Effector CD8-positive, alpha-beta T cell (primary cell): ENCODE data around the gene SENP3.

ENCODE experiments used
- DNase-seq: peaks from one replicate; lab custom pipeline; 2025; lab: John Stamatoyannopoulos, UW

SENP3 gene

DNA sequence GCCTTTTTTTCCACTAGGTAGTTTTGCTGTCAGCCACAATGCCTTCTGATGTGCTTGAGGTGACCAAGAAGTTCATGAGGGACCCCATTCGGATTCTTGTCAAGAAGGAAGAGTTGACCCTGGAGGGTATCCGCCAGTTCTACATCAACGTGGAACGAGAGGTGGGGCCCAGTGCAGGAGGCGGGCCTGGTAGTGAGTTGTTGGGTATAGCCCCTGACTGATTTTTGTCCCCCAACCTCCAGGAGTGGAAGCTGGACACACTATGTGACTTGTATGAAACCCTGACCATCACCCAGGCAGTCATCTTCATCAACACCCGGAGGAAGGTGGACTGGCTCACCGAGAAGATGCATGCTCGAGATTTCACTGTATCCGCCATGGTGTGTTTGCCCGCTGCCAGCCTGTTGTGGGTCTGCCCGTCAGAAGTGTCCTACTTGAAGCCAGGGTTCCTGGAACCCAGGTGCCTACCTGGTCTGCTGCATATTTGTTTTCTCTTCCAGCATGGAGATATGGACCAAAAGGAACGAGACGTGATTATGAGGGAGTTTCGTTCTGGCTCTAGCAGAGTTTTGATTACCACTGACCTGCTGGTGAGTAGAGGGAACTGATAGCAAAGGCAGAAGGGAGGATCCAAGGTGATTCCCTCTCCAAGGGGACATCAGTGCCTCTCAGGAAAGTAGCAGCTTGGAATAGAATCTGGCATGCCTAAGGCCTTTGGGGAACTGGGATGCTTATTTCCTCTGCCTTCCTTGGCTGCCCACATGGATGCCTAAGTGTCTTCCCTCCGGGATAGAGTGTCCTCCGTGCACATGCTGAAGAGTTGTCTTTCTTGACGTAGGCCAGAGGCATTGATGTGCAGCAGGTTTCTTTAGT is 15.8 kb downstream of the SENP3 start:
- DNase-seq = no peak

DNA sequence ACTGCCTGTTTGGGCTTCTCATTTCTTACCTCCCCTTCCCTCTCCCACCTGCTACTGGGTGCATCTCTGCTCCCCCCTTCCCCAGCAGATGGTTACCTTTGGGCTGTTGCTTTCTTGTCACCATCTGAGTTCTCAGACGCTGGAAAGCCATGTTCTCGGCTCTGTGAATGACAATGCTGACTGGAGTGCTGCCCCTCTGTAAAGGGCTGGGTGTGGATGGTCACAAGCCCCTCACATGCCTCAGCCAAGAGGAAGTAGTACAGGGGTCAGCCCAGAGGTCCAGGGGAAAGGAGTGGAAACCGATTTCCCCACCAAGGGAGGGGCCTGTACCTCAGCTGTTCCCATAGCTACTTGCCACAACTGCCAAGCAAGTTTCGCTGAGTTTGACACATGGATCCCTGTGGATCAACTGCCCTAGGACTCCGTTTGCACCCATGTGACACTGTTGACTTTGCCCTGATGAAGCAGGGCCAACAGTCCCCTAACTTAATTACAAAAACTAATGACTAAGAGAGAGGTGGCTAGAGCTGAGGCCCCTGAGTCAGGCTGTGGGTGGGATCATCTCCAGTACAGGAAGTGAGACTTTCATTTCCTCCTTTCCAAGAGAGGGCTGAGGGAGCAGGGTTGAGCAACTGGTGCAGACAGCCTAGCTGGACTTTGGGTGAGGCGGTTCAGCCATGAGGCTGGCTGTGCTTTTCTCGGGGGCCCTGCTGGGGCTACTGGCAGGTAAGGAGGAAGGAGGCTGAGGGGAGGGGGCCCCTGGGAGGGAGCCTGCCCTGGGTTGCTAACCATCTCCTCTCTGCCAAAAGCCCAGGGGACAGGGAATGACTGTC is 17.5 kb downstream of the SENP3 start, which contains the start of gene CD68:
Gene CD68 (plus strand): TSS at position 638 of the 833 bp plus-strand sequence. CDS start 40 bp downstream, at position 678.
- no peak for DNase-seq

DNA sequence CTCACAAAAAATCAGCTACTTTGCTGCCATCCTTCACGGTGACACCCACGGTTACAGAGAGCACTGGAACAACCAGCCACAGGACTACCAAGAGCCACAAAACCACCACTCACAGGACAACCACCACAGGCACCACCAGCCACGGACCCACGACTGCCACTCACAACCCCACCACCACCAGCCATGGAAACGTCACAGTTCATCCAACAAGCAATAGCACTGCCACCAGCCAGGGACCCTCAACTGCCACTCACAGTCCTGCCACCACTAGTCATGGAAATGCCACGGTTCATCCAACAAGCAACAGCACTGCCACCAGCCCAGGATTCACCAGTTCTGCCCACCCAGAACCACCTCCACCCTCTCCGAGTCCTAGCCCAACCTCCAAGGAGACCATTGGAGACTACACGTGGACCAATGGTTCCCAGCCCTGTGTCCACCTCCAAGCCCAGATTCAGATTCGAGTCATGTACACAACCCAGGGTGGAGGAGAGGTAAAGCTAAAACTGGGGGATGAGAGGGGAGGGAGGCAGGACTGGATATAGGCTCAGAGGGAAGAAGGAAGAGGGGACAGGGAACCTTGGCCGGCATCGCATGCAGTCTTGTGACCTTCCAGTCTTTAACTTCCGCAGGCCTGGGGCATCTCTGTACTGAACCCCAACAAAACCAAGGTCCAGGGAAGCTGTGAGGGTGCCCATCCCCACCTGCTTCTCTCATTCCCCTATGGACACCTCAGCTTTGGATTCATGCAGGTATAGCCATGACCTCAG is 18.3 kb downstream of the SENP3 start:
- DNase-seq = no peak

DNA sequence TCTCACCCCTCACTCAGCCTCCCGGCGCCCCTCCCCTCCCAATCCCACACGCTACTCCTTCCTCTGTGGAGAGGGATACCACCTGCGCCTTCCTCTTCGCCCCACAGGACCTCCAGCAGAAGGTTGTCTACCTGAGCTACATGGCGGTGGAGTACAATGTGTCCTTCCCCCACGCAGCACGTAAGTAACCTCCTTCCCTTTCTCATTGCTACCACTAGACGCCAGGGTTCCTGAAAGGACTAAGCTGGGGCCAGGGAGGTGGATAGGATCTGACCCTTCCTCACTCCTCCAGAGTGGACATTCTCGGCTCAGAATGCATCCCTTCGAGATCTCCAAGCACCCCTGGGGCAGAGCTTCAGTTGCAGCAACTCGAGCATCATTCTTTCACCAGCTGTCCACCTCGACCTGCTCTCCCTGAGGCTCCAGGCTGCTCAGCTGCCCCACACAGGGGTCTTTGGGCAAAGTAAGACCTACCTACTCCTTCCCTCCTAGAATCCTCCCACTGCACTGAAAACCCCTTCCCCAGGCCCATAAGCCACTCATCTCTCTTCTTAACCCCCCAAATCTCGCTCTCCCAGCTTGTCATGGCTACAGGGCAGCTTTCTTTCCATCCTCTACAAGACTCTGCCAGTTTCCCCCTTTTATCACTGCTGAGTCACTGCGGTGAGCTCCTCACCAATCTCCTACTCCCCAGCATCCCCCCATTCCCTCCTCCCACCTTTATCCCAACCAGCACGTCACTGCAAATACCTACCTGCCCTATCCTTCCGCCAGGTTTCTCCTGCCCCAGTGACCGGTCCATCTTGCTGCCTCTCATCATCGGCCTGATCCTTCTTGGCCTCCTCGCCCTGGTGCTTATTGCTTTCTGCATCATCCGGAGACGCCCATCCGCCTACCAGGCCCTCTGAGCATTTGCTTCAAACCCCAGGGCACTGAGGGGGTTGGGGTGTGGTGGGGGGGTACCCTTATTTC is 19.2 kb downstream of the SENP3 start:
- no peak for DNase-seq

DNA sequence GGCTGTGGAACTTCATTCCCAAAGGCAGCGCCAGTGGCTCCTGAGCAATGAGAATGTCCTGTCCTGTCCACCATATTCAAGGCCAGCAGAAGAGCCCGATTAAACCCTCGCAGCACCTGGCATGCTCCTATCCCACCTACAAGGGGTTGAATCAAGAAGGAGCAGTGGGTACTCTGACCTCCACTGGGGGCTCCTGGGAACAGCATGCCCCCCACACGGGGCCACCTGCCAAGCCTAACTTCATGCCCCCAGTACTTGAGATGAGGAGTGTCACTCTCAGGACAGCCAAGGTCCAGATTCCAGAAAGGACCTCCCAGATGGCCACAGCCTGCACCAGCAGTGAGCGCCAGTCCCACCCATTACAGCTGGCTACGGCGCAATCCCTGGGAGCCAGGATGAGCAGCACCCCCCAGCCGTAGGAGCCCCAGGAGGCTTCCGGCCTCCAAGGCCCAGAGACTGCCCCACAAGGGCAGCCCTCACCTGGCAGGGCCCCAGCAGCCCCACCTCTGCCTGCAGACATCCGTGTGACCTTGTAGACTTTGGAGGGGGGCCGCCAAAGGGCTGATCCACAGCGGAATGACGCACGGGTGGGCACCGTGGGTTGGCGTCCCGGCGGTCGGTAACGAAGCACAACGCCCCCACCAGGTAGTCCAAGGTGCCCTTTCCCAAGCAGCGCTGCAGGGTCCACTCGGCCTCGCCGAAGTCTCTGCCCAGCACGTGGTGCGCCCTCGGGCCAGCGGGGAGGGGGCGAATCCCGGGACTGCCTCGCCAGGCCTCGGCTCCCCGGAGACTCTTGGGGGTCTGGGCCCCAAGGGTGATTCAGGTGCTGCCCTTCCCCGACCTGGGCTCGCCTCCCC is 20.9 kb downstream of the SENP3 start:
- no peak for DNase-seq

DNA sequence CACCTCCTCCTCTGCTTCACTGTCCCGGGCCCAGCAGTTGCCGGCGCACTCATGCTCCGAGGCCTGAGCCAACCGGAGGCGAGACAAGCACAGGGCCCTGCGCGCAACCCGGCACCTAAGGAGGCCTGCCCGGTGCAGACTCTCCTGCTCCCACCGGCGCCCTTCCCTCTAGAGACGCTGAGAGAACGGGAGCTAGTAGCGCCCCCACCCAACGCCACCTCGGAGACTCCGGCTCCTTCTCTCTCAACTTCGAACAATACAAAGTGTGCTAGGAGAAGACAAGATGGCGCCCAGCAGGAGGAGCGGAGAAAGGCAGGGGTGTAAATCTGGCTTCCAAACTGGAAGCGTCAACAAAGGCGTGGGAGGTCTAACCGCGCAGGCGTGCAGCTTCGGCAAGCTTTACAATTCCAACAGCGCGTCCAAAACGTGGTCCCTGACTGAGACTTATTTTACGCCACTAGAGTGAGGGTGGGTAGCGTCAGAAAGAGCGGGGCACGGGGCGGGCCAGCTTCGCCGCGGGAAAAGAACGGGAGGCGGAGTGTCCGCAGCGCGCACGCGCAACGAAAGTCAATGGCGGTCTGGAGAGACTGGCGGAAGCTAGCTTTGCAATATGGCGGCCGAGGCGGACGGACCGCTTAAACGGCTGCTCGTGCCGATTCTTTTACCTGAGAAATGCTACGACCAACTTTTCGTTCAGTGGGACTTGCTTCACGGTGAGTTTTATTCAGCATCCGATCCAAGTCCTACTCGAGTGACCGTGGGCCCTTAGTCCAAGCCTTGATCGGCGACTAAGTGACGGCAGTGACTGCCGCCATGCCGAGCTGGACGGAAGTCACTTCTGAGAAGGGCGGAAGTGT is 21.8 kb downstream of the SENP3 start, which contains the start of gene MPDU1:
Gene MPDU1 (plus strand): TSS at position 600 of the 857 bp plus-strand sequence. CDS start 11 bp downstream, at position 611.
- peak; percentile 91 for DNase-seq

DNA sequence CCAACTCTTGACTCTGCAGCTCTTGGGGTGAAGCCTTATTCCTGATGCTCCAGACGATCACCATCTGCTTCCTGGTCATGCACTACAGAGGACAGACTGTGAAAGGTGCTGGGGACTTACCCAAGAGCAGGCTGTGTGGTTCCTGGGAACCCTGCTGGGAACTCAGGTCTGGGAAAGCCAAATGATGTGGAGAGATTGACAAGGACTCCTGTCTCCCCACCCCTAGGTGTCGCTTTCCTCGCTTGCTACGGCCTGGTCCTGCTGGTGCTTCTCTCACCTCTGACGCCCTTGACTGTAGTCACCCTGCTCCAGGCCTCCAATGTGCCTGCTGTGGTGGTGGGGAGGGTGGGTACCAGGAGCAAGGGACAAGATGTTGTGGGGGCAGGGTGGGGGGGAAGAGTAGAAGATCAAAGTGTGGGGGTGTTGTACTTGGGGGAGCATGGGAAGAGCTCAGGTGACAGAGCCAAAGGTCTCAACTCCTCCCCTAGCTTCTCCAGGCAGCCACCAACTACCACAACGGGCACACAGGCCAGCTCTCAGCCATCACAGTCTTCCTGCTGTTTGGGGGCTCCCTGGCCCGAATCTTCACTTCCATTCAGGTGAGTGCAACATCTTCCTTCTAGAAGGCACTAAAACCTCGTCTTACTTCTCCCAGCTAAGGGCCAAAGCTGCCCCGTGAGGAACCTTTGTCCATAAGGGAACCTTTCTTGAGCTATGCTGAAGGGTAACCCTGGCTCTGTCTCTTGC is 25.1 kb downstream of the SENP3 start:
- DNase-seq = no peak

DNA sequence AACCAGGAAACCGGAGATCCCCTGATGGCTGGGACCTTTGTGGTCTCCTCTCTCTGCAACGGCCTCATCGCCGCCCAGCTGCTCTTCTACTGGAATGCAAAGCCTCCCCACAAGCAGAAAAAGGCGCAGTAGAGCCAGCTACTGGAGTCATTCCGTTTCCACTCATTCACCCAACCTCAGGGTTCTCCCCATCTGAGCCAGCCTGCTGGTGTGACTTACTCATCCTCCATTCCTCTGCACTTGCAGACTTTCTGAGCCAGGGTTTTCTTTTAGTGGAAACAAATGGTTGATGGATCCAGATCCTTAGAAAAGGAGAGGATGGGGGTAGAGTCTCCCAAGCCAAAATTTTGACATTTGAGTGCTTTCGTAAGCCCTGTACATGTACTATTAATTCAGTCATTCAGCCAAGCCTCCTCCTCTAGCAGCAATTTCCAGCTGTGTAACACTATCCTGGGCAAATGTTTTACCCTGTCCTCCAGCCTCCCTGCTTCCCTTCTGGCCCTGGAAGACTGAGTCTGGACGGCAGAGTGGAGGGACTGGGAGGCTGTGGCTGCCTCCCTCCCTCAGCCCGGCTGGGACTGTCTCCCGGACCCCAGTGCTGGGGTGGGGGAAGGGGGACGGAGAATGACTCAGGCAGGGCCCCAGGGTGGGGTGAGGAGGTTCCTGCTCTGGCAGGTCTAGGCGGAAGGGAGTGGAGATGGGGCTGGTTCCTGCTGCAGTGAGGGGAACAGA is 25.9 kb downstream of the SENP3 start:
- DNase-seq = no peak

DNA sequence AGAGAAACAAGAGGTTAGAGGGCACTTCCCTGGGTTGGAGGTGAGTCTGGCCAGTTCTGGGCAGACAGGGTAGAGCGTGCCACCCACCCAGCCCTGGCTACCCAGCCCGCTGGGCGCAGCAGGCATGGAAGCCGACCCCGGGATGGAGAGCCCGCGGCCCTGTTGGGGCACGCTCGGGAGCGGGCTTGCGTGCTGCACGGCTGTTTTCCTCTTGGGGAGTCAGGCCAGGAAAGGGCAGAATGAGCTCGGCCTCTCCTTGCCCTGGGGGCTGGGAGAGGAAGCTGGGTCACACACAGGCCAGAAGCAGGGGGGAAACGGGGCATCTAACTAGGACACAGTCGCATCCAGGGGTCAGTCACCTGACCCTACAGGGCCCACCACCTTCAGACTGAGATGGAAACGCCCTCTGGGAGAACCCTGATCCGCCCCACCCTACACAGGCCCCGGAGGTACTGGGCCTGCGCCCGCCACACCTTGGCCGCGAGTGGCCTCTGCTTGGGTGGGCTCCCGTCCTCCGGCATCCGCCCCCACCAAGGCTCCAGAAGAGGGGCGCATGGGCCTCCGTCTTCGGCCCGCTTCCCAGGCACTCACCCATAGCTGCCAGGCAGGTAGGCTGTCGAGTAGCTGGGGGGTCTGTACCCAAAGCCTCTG is 27.0 kb downstream of the SENP3 start:
- DNase-seq = no peak

DNA sequence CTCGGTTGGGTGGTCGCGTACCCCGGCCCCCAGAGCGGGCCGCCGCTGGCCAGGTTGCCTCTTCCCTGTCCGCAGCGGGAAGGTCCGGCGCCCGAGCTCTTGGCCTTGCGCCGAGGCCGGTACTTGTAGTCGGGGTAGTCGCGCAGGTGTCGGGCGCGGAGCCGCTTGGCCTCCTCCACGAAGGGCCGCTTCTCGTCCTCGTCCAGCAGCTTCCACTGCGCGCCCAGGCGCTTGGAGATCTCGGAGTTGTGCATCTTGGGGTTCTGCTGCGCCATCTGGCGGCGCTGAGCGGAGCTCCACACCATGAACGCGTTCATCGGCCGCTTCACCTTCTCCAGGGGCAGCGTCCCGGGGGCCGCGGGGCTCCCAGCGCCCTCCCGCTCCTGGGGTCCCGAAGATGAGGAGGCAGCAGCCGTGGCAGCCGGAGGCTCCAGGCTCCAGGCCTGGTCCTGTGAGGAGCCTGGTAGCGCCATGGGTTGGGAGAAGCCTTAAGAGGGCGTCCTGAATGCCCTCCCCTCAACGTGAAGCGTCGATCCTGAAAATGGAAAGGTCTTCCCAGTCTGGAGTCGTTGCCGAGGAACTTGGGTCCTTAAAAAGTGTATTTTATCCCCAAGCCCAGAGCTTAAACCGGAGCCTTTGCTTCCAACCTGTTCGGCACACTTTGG is 27.6 kb downstream of the SENP3 start:
- DNase-seq = peak; percentile 45

DNA sequence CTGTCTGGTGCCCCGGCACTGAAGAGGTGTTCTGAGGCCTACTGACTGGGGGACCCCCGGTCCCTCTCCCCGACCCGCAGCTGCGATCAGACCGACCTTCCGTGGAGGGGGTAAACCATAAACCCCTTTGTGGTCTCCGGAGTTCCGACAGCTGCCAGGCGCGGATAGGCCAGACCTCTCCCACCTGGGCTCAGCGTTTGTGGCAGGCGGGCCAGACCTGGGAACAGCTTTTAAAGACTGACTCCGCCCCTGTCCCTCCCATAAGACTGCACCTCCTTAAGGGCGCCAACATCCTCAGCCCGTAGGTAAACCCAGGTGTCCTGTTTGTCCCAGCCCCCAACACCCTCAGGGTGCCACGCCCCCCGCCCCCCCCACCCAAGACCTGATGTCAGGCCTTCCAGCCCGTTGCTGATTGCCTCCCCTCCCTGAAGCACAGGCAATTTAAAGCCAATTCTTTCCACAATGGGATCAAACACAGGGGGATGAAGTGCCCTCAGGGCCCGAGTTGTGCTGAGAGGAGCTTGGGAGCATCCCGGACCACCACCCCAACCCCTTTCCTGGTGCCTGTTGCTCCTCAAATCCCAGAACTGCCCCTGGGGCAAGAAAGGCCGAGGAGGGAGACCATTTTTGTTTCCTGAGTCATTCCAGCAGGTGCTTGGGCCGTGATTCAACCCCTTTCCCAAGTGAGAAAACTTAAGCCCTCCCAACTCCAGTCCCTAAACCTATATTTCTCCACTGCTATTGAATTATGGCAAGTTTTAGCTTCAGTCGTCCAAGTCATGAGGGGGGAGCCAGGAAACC is 28.4 kb downstream of the SENP3 start, which contains the start of gene SOX15:
Gene SOX15 (minus strand): TSS at position 204 of the 801 bp plus-strand sequence. CDS start 418 bp downstream, outside the sequence.
- DNase-seq = no peak

DNA sequence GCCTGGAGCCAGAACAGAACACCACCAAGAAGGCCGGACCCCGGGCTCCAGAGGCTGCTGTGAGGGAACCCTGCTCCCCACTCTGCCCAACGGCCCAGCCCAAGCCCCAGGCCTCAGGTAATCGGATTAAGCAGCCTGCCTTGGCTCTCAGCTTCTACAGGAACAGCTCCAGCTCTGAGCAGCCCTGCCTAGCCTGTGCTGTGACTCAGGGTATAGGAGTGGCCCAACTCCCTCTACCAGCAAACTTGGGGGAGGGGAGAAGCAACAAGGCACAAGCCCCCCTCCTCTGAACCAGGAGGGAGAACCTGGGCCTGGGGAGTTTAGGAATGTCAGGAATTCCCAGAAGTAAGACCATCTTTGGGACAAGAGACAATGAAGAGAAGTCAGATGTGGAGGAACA is 29.0 kb downstream of the SENP3 start:
- no peak for DNase-seq

DNA sequence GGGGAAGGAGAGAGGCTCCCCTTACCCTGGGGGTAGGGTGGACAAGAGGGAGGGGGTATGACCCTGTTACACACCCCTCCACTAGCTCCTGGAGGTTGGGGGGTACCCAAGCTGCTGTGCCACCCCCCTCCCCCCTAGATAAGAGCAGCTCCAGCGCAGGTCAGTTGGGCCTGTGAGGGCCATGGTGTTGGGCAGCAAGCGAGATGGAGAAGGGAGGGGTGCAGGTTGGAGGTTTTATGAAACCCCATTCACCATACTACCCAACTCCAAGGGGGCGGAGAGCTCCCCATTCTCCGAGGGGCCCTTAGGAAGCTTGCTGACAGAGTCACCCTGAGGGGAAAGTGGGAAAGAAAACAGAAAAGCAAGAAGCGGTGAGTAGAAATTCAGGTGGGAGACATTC is 29.9 kb downstream of the SENP3 start:
- DNase-seq = no peak

DNA sequence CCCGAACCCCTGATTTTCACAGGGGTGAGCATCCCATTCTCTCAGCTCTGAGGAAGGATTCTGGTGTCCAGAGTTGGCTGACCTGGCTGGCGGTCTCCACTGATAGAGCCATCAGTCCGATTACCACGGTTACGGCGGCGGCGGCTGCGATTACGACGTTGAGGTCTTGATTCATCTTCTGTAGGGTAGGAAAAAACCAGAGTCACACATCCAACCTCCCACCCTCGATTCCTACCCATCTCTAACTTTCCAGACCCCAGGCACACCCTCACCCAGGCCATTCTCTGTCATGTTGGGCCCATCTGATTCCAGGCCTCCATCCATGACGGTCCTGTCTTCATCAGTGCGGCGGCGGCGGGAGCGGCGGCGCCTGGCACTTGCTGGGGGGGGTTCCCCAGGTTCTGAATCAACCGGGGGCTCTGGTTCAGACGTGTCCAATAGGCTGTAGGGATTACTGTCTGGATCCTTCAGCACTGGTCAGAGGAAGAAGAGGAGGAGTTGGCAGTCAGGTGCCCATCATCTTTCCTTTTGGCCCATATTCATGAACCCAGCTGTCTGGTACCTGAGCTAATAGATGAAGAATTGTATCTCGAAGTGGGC is 30.8 kb downstream of the SENP3 start:
- DNase-seq = no peak

DNA sequence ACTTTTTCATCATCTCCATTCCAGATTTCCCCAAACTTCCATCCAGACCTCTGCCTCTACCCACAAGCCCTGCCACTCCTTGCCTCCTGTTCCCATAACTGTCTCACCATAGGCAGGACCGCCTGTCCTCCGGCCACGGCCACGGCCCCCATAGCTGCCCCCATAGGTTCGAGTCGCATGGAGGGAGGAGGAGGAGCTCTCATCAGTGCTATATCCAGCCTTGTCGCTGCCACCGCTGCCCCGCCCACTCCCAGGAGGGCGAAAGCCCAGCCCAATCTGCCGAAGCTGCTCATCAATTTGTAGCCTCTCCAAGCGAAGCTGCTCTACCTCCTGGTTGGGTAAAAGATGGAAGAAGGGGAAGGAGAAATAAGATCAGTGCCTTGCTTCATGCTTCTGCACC is 31.6 kb downstream of the SENP3 start:
- no peak for DNase-seq
